Stomach (tissue), 9 donors: Measurements from ENCODE around the gene NDFIP1. TPM values are rescaled to one million over a fixed set of nuclear protein-coding genes. Genes with fewer than 3 reads are reported as not detected.

ENCODE experiments used
- DNase-seq, 2 donors: peaks; one replicate each; pipeline versions ENCODE4 v3.0.0 to v3.0.0-alpha.2; 2013 to 2019
- H3K27ac ChIP-seq, 5 donors: fragments of 200-600 bp in 4 of 5; sonication (generic) in 4 of 5; one replicate each; pipeline ENCODE4 v1.5.1; 2013 to 2019; ENCODE audit warnings: mild to moderate bottlenecking in 1 of 5, moderate library complexity in 1 of 5
- H3K27me3 ChIP-seq, 3 donors: fragments of 200-600 bp; sonication (generic); one replicate each; pipeline ENCODE4 v1.5.1; 2017 to 2019; ENCODE audit warnings: mixed run types in 1 of 3
- H3K36me3 ChIP-seq, 4 donors: fragments of 200-600 bp; sonication (generic); 1 replicate in 3 of 4; 2 replicates in 1 of 4; pipeline ENCODE4 v1.5.1; 2016 to 2019
- H3K4me1 ChIP-seq, 4 donors: fragments of 200-600 bp; sonication (generic); one replicate each; pipeline ENCODE4 v1.5.1; 2016 to 2019
- H3K4me3 ChIP-seq, 4 donors: fragments of 200-600 bp; sonication (generic) in 3 of 4; one replicate each; pipeline ENCODE4 v1.5.1; 2016 to 2019; ENCODE audit warnings: mild to moderate bottlenecking in 1 of 4
- H3K9me3 ChIP-seq, 4 donors: fragments of 200-600 bp; sonication (generic); one replicate each; pipeline ENCODE4 v1.5.1; 2016 to 2019
- CTCF ChIP-seq, 7 experiments: fragments of 450-650 bp in 4 of 7; fragments of 200-600 bp in 3 of 7; sonication (generic) in 3 of 7; IDR thresholded peaks; one replicate each; pipeline ENCODE4 v1.5.1; 2016 to 2019; ENCODE audit warnings: antibody characterized with exemption in 7 of 7, control low read depth in 2 of 7, mild to moderate bottlenecking in 1 of 7
- EP300 ChIP-seq: sonication (generic); formaldehyde crosslinking; IDR thresholded peaks from one replicate; pipeline ENCODE4 v1.6.1; 2017; ENCODE audit warnings: antibody characterized with exemption
- POLR2A ChIP-seq, 4 donors: fragments of 450-650 bp; IDR thresholded peaks; one replicate each; pipeline ENCODE4 v1.6.1; 2016; ENCODE audit warnings: antibody characterized with exemption in 4 of 4, control low read depth in 2 of 4, mild to moderate bottlenecking in 1 of 4, moderate library complexity in 1 of 4
- POLR2AphosphoS5 ChIP-seq, 3 donors: sonication (generic); formaldehyde crosslinking; IDR thresholded peaks; one replicate each; pipeline ENCODE4 v1.6.1; 2016; ENCODE audit warnings: antibody characterized with exemption in 3 of 3
- WGBS, 5 donors: extraction: QIAGEN DNeasy Blood & Tissue Kit in 3 of 5; methylation state at CpG; one replicate each; pipeline versions ENCODE4 v1.1.5 to v1.1.7; 2013 to 2018; 5-methylcytosine and 5-hydroxymethylcytosine counted together
- intact Hi-C: fragments of 100-400 bp; cut with DNase I; formaldehyde crosslinking; loops from one replicate; pipeline ENCODE4 v1.15.1; 2023; ENCODE audit warnings: low total_unique reads
- polyA plus RNA-seq, 3 donors: library from polyadenylated mRNA; stranded (reverse); fragments of 200-250 nt; gene quantifications; one replicate each; pipeline ENCODE4 v1.2.3, GENCODE V29; 2013
- total RNA-seq, 5 donors: library from RNA; depleted of rRNA; stranded (reverse); fragments of >200 nt; gene quantifications; one replicate each; pipeline versions ENCODE4 v1.1.0 to v1.2.3, GENCODE V29; 2014 to 2016
- donor health status: healthy with polysubstance abuse.
- donor health status: Bipolar disorder and iron deficiency.
- donor health status: healthy.

NDFIP1 gene
- total and polyA plus RNA-seq, 8 donors, result 20.2 to 123 (median 27.5) TPM

GRCh38 chr5:142120247-142120935 lies 11.8 kb downstream of the NDFIP1 start:
- Histone ChIP-seq H3K4me1 (peaks cover 21 to 85% (median 50%) of the 10 kb centered on the region in 4 donors), H3K4me3 (no peak overlapping the region), H3K27me3 (no peaks in the 10 kb centered on the region), H3K9me3 (no peaks in the 10 kb centered on the region), H3K36me3 (peaks cover 0 to 10% (median 8%) of the 10 kb centered on the region in 4 donors), H3K27ac (no peak overlapping the region)
- intact Hi-C loops, result no loop called here
- 68 to 88% (median 71%) methylated on average over 3 of the region's 3 CpGs for WGBS, 5 donors
- no peak for TF ChIP-seq CTCF (IDR thresholded peaks at IDR 0.05)
- no peak for TF ChIP-seq POLR2A (IDR thresholded peaks at IDR 0.05)
- TF ChIP-seq POLR2AphosphoS5 (IDR thresholded peaks at IDR 0.05), result no peak
- TF ChIP-seq EP300, result no peak
- DNase-seq, result no peak

GRCh38 chr5:142122121-142122520 lies 13.5 kb downstream of the NDFIP1 start:
- intact Hi-C loops, result no loop called here
- Histone ChIP-seq H3K36me3 (peaks cover 0 to 10% (median 8%) of the 10 kb centered on the region in 4 donors), H3K4me1 (peaks cover 20 to 73% (median 47%) of the 10 kb centered on the region in 4 donors), H3K27ac (no peak overlapping the region), H3K9me3 (no peaks in the 10 kb centered on the region), H3K27me3 (no peaks in the 10 kb centered on the region), H3K4me3 (no peak overlapping the region)
- no peak for DNase-seq
- WGBS, 5 donors, result 0 to 52% (median 18%) methylated on average over 1 of the region's 1 CpG
- no peak for TF ChIP-seq EP300
- no peak for TF ChIP-seq POLR2A (IDR thresholded peaks at IDR 0.05)
- TF ChIP-seq POLR2AphosphoS5 (IDR thresholded peaks at IDR 0.05), result no peak
- no peak for TF ChIP-seq CTCF (IDR thresholded peaks at IDR 0.05)

GRCh38 chr5:142125378-142125777 lies 16.8 kb downstream of the NDFIP1 start:
- H3K36me3 ChIP-seq, result peaks cover 0 to 10% (median 7%) of the 10 kb centered on the region in 4 donors
- 91 to 97% (median 95%) methylated on average over 3 of the region's 3 CpGs for WGBS, 5 donors
- no peak overlapping the region for H3K27ac ChIP-seq
- no peak overlapping the region for H3K4me3 ChIP-seq
- TF ChIP-seq CTCF (IDR thresholded peaks at IDR 0.05) (no peak), POLR2A (IDR thresholded peaks at IDR 0.05) (no peak), EP300 (no peak), POLR2AphosphoS5 (IDR thresholded peaks at IDR 0.05) (no peak)
- intact Hi-C loops, result no loop called here
- no peaks in the 10 kb centered on the region for H3K27me3 ChIP-seq
- H3K4me1 ChIP-seq, result peaks cover 0 to 66% (median 35%) of the 10 kb centered on the region in 4 donors
- no peak for DNase-seq
- H3K9me3 ChIP-seq, result no peaks in the 10 kb centered on the region

- no peak for TF ChIP-seq EP300
- Histone ChIP-seq H3K27ac (no peak overlapping the region), H3K9me3 (no peaks in the 10 kb centered on the region), H3K4me3 (no peak overlapping the region), H3K27me3 (no peaks in the 10 kb centered on the region), H3K4me1 (peaks cover 0 to 60% (median 32%) of the 10 kb centered on the region in 4 donors), H3K36me3 (peaks cover 0 to 6% (median 2%) of the 10 kb centered on the region in 4 donors)
- intact Hi-C loops, result no loop called here
- no peak for DNase-seq
These were observed 17.4 kb downstream of the NDFIP1 start for GRCh38 chr5:142125963-142126362.

GRCh38 chr5:142128675-142129208 lies 20.2 kb downstream of the NDFIP1 start:
- intact Hi-C loops, result no loop called here
- no peaks in the 10 kb centered on the region for H3K27me3 ChIP-seq
- no peak overlapping the region for H3K4me3 ChIP-seq
- H3K27ac ChIP-seq, result no peak overlapping the region
- no peaks in the 10 kb centered on the region for H3K9me3 ChIP-seq
- 49 to 69% (median 64%) methylated on average over 3 of the region's 3 CpGs for WGBS, 5 donors
- TF ChIP-seq POLR2AphosphoS5 (IDR thresholded peaks at IDR 0.05) (no peak), CTCF (IDR thresholded peaks at IDR 0.05) (no peak), POLR2A (IDR thresholded peaks at IDR 0.05) (no peak), EP300 (no peak)
- peaks cover 0 to 48% (median 23%) of the 10 kb centered on the region in 4 donors for H3K4me1 ChIP-seq
- DNase-seq, result no peak
- peaks cover 7 to 24% (median 19%) of the 10 kb centered on the region in 4 donors for H3K36me3 ChIP-seq
